ENCODE results near the gene HNRNPH3. TPM values are rescaled to one million over a fixed set of nuclear protein-coding genes. Genes with fewer than 3 reads are reported as not detected.

HNRNPH3 gene
- total RNA-seq, 8 experiments from 2014 or later: 43.5 to 183 (median 120) TPM

GRCh38 chr10:68364101-68364886 is 32.4 kb downstream of the HNRNPH3 start:
- in situ Hi-C loops (cut with MboI; ENCODE audit: low pct_unique_long_range_greater_than_20kb in 2 of 9, low sequenced_read_pairs in 9 of 9, unreplicated experiment in 9 of 9): no loop called here
- Histone ChIP-seq H3K4me3 (no peak overlapping the region), H3K4me1 (replicated peaks in 1 of 2) (no peaks in the 10 kb centered on the region), H3K27ac (no peak overlapping the region)
- 41 to 100% (median 88%) methylated on average over 2 to 3 of the region's 3 CpGs for WGBS, 10 experiments
- no peak for ATAC-seq (replicated peaks in 6 of 8)

DNA sequence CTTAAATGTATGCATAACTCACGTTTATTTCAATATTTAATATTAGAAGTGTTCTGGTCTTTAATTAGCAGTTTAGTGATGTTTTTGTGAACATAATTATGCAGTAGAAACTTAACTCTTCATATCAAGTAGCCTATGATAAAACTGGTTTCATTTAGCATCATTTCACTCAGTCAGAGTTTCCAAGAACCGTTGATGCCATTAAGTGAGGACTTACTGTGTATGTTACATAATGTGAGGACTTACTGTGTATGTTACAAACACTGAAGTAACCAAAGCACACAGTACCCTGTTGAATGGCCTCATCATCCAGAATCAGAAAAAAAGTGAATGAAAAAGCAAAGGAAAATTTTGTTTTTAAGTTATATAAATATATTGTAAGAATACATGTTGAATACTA is 33.7 kb downstream of the HNRNPH3 start:
- no peak for ATAC-seq (replicated peaks in 6 of 8)

DNA sequence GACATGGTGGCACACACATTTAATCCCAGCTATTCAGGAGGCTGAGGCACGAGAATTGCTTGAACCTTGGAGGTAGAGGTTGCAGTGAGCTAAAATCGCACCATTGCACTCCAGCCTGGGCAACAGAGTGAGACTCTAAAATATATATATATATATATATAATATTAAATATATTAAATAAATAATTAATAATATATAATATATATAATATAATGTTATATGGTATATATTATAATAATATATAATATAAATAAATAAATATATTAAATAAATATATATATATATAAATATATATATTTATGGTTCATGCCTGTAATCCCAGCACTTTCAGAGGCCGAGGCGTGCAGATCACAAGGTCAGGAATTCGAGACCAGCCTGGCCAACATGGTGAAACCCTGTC is 34.7 kb downstream of the HNRNPH3 start:
- WGBS, 10 experiments: 69 to 100% (median 97%) methylated on average over 2 to 5 of the region's 5 CpGs; no CpG with 5 or more reads in 2 of the 10 experiments
- ATAC-seq (replicated peaks in 6 of 8): no peak
- Histone ChIP-seq H3K4me1 (replicated peaks in 1 of 2) (no peaks in the 10 kb centered on the region), H3K27ac (no peak overlapping the region), H3K4me3 (no peak overlapping the region)
- in situ Hi-C loops (cut with MboI; ENCODE audit: low pct_unique_long_range_greater_than_20kb in 2 of 9, low sequenced_read_pairs in 9 of 9, unreplicated experiment in 9 of 9): no loop called here

More for the DNA sequence above, 33.7 kb downstream of the HNRNPH3 start:
- Histone ChIP-seq H3K27ac (no peak overlapping the region), H3K4me3 (no peak overlapping the region), H3K4me1 (replicated peaks in 1 of 2) (no peaks in the 10 kb centered on the region)
- in situ Hi-C loops (cut with MboI; ENCODE audit: low pct_unique_long_range_greater_than_20kb in 2 of 9, low sequenced_read_pairs in 9 of 9, unreplicated experiment in 9 of 9): no loop called here
- 45 to 100% (median 83%) methylated on average over 1 to 2 of the region's 2 CpGs for WGBS, 10 experiments

DNA sequence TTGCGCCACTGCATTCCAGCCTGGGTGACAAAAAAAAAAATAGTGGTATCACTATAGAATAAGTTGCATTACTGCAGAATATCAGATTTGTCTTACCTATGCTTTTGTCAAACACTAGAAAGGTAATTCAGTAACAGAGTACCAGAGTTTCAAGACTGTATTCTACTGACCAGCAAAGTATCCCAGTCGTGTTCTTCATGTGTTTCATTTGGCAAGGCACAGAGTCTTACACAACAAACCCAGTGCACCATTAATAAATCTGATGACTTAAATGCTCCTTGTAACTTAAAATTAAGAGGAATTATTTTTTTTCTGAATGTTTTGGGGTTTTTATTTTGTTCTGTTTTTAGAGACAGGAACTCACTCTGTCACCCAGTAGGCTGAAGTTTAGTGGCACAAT is 35.3 kb downstream of the HNRNPH3 start:
- Histone ChIP-seq H3K4me1 (replicated peaks in 1 of 2) (no peaks in the 10 kb centered on the region), H3K27ac (no peak overlapping the region), H3K4me3 (no peak overlapping the region)
- in situ Hi-C loops (cut with MboI; ENCODE audit: low pct_unique_long_range_greater_than_20kb in 2 of 9, low sequenced_read_pairs in 9 of 9, unreplicated experiment in 9 of 9): no loop called here
- WGBS, 10 experiments: 75 to 100% (median 86%) methylated on average over 1 to 2 of the region's 2 CpGs; no CpG with 5 or more reads in 3 of the 10 experiments
- no peak for ATAC-seq (replicated peaks in 6 of 8)

DNA sequence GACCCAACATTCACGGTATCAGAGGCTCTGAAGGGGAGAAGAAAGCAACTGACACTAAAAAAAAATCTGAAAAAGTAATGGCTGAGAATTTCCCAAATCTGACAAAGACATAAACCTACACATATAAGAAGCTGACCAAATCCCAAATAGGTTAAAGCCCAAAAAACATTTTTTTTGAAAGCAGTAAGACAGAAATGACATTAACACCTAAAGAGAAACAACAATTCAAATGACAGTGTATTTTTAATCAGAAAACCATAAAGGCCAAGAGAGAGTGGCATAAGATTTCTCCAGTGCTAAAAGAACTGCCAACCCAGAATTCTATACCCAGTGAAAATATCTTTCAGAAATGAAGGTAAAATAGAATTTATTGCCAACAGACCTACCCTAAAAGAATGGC is 39.7 kb downstream of the HNRNPH3 start:
- no peak for ATAC-seq (replicated peaks in 6 of 8)
- Histone ChIP-seq H3K27ac (no peak overlapping the region), H3K4me1 (replicated peaks in 1 of 2) (no peaks in the 10 kb centered on the region), H3K4me3 (no peak overlapping the region)
- in situ Hi-C loops (cut with MboI; ENCODE audit: low pct_unique_long_range_greater_than_20kb in 2 of 9, low sequenced_read_pairs in 9 of 9, unreplicated experiment in 9 of 9): no loop called here
- 86 to 100% (median 100%) methylated on average over 1 of the region's 1 CpG; no CpG with 5 or more reads in 1 of the 10 experiments for WGBS, 10 experiments

- 33 to 100% (median 83%) methylated on average over 1 to 2 of the region's 2 CpGs; no CpG with 5 or more reads in 1 of the 10 experiments for WGBS, 10 experiments
- in situ Hi-C loops (cut with MboI; ENCODE audit: low pct_unique_long_range_greater_than_20kb in 2 of 9, low sequenced_read_pairs in 9 of 9, unreplicated experiment in 9 of 9): loop anchor here in 2 of 9 experiments (25.0 kb wide), 2 partner anchors 352 to 377 kb away; no protein-coding TSS in a partner anchor
- ATAC-seq (replicated peaks in 6 of 8): no peak
- no peak overlapping the region for H3K4me3 ChIP-seq
- H3K27ac ChIP-seq: no peak overlapping the region
- H3K4me1 ChIP-seq (replicated peaks in 1 of 2): no peaks in the 10 kb centered on the region
These were observed 53.9 kb downstream of the HNRNPH3 start for GRCh38 chr10:68385740-68386139.

Other genes with a start within 250 kb of the HNRNPH3 start
- under 1 TPM in 5 of 8 experiments, not detected in 3; 0.09 to 0.28 (median 0.13) TPM for gene MYPN, start 222.6 kb upstream of the HNRNPH3 start, total RNA-seq
- 1 to 10 TPM in 2 of 8 experiments, under 1 TPM in 3, not detected in 3; 0.14 to 2.2 (median 0.78) TPM for gene ATOH7, start 100.0 kb upstream of the HNRNPH3 start, total RNA-seq
- 10 to 100 TPM in 2 of 8 experiments, 1 to 10 TPM in 6; 2.7 to 14.3 (median 5.9) TPM for gene PBLD, start 864 bp downstream of the HNRNPH3 start, total RNA-seq
- 10 to 100 TPM; 11.5 to 54.8 (median 38.6) TPM for gene RUFY2, start 75.2 kb downstream of the HNRNPH3 start, total RNA-seq
- gene DNA2, start 139.9 kb downstream of the HNRNPH3 start, total RNA-seq: 10 to 100 TPM in 3 of 8 experiments, 1 to 10 TPM in 4, under 1 TPM in 1; 0.66 to 17.3 (median 7.3) TPM
- 10 to 100 TPM in 6 of 8 experiments, 1 to 10 TPM in 2; 5.5 to 30.4 (median 19.4) TPM for gene SLC25A16, start 195.5 kb downstream of the HNRNPH3 start, total RNA-seq
- 10 to 100 TPM in 7 of 8 experiments, under 1 TPM in 1; 0.10 to 29.8 (median 23.4) TPM for gene TET1, start 228.3 kb downstream of the HNRNPH3 start, total RNA-seq